GM19193 (cell line): ENCODE results near the gene REPS1.

Experiments used
- POLR2A ChIP-seq: IDR thresholded peaks from 4 replicates; pipeline ENCODE4 v1.6.1; 2011; ENCODE audit not compliant: insufficient read depth, insufficient read length; ENCODE audit errors: extremely low read depth

REPS1 gene

DNA sequence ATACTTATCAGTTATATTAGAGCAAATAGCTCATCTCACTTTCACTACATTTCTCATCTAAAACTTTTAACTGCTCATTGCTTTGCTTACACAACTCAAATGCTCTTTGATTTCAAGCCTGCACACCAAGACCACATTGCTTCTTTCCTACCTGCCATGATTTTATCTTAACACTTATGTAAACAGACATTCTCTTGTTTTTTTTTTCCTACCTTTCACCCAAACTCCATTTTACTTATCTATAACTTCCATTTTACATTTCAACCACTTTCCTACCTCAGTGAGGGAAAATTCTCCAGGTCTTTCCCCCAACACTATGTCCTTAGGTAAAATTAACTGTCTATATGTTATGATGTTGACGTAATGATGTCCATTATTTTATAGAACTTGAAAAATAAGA lies 24.0 kb downstream of the REPS1 start:
- TF ChIP-seq POLR2A, result no peak

DNA sequence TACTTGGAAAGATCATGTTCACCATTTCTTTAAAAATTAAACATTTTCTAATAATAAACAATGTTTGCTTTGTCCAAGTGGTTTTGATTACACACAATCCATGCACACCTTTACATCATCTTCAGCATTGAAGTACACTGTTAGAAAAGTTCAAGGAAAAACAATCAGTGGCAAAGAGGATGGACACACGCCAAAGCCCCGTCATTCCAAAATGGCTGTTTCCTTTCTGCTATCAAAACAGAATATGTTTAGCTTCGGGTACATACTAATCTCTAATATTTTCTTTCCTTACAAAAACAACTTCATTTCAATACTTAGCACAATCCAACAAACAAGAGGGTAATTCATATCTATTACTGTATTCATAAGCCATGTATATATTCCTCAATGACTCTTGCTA lies 24.5 kb downstream of the REPS1 start:
- TF ChIP-seq POLR2A, result no peak

DNA sequence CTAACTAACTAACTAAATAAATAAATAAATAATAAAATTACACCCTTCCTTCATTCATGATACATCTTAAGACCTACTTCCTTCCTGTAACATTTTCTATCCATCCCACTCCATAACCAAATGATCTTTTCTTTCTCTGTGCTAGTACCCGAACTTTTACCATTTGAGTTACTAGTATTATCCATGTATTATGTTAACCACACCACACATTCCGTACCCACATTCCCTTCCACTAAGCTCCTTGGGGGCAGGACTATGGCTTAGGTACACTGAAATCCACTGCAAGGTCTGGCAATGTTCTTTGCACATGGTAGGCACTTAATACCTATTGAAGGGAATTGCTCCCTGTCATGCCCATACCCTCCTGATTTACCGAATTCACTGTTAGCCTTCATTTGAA lies 24.9 kb downstream of the REPS1 start:
- TF ChIP-seq POLR2A, result no peak

DNA sequence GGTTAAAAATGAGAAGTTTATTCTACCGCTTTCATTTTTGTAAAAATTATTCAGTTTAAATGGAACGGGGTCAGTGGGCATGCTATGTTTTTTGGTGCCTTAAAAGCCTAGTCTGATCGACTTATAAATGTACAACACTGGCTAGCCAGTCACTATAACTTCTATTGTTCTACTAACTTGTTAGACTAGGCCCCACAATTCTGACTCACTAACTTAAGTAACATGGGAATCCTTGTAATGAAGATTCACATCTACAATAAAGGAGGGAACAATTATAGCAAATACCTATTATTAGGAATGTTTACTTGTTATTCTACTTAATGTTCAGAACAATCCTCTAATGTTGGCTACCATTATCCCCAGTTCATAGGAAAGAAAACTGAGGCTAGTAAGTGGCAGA lies 28.5 kb downstream of the REPS1 start:
- no peak for TF ChIP-seq POLR2A

DNA sequence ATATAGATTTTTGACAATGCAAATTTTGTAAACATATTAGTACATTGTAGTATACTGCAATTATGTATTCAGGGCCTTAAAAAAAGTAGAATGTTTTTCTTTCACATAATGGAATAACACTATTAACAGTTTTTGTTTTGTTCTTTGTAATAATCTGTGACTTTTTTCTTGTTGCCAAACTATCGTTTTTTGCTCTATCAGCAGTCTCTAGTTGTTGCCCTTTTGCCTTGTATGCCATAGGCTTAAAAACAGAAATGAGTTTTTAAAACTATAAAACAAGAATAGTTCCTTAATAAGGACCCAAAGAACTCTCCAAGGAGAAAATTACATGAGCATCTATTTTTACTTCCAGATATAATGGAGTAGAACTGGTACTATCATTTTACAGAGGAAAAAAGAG lies 29.5 kb downstream of the REPS1 start:
- TF ChIP-seq POLR2A, result no peak

DNA sequence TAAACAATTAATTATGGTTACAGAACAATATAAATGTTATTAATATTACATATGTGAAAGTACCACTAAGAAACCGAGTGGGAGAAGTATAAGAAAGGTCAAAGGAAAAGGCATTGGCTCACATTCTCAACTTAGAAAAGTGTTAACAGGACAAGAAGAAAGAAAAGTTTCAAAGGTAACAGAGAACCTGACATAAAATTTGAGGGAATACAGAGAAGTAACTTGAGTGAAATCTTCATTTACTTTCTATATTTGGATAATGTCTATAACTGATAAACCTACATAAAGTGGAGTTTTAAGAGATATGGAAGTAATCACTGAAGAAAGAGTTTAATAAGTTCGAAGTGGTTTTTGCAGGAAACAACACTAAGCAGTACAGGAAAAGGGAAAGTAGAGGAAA lies 30.1 kb downstream of the REPS1 start:
- TF ChIP-seq POLR2A, result no peak

DNA sequence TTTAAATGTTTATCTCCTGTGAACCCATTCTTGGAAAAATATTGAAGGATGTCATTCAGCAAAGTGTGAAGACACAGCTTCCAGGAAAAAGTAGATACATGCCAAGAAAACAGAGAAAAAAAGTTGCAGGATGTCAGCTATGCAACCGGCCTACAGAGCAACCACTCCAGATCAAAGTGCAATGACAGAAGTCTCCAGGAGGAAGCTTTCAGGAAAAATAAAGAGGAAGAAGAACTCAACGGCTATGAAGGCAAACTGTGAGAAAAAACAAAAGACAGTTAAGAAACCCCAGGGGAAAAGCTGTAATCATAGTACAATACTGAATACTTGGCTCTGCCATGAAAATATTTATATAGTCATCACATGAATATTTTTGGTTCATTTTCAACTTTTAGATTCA lies 30.6 kb downstream of the REPS1 start:
- TF ChIP-seq POLR2A, result no peak

DNA sequence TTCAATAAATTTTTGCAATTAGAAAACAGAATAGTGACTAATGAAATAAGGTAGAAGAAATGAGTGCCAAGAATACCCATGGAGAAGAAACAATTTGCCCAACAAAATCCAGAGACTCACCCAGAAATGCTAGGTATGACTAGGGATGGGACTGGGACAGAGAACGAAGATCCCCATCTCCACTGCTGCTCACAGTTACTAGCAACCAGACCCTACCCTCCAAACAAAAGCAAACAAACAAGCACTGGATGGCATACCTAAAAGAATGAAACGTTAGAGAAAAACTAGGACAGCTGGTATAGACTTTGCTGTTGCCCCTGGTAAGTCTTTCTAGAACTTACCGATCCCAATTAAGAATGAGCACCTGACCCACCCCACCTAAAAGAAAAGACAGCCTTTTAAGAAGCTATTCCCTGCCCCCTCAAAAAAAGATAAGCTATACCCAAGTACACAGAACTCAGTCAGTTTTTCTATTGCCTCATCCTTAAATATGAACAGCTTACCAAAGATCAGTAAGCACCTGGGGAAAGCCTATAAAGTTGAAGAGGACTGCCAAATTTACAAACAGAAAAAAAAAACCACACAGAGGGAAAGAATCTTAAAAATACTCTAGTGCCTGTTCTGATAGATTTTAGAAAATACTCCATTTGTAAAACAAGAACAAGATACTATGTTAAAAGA lies 31.7 kb downstream of the REPS1 start:
- no peak for TF ChIP-seq POLR2A

DNA sequence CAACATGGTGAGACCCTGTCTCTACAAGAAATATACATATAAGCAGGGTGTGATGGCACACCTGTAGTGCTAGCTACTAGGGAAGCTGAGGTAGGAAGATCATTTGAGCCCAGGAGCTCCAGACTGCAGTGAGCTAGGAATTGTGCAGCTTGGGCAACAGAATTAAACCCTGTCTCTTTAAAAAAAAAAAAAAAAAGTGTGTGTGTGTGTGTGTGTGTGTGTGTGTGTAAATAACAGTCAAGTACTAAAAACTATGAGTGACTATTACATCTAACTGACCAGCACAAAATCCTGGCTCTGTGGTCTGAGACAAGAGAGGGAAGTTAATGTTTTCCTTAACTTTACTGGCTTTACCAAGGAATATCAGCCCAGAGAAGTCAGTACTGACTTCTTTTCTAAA lies 32.8 kb downstream of the REPS1 start:
- TF ChIP-seq POLR2A, result no peak

DNA sequence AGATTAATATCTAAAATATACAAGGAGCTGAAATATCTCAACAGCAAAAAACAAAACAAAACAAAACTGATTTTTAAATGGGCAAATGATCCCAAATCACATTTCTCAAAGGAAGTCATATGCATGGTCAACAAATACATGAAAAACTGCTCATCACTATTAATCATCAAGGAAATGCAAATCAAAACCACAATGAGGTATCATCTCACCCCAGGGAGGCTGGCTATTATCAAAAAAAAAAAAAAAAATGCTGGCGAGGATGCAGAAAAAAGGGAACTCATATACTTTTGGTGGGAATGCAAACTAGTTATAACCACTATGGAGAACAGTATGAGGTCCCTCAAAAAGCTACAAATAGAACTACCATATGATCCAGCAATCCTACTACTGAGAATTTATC lies 34.6 kb downstream of the REPS1 start:
- TF ChIP-seq POLR2A, result no peak

DNA sequence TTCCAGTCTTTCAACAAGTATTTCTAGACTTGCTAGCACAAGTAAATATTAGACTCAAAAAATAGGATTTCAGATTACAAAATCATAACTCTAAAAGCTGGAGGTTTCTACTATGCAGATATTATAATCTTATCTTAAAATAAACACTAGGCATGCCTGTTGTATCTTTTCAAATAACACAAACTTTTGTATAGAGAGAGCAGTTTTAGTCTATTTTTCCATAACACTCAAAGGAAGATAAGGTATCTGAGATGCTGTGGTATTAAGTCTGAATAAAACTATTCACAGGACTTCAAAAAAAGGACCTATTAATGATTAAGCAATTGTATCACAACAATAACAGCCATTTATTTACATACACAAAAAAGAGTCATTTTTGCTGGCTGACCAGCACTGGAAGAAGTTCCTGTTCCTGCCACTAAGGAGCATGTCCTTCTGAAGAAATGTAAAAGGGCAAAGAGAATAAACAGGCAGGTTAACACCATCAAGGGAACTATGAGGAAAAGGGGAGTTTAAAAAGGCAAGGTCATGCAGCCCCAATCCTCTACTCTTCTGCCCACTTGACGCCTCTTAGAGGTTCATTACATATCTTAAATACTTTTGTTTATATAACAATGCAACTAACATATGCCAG lies 39.4 kb downstream of the REPS1 start:
- TF ChIP-seq POLR2A, result no peak

DNA sequence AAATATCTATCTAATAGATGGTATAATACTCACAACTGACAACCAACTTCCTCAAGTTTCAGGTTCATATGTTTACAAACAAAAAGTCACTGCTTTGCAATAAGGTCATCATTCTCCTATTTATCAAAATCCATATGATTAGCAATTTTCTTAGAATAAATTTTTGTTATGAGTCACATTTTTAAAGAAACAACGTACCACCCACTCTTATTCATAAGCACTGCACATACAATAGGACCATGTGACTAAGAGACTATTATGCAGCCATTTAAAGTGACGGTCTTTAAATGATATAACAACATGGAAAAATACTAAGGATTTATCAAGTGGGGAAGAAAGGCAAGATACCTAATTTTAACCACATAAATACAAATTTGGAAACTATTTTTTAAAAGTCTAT lies 40.0 kb downstream of the REPS1 start:
- TF ChIP-seq POLR2A, result no peak

GRCh38 chr6:138945354-138945753 lies 42.7 kb downstream of the REPS1 start:
- no peak for TF ChIP-seq POLR2A

- TF ChIP-seq POLR2A, result no peak
These were observed 43.6 kb downstream of the REPS1 start for GRCh38 chr6:138944412-138944811.

DNA sequence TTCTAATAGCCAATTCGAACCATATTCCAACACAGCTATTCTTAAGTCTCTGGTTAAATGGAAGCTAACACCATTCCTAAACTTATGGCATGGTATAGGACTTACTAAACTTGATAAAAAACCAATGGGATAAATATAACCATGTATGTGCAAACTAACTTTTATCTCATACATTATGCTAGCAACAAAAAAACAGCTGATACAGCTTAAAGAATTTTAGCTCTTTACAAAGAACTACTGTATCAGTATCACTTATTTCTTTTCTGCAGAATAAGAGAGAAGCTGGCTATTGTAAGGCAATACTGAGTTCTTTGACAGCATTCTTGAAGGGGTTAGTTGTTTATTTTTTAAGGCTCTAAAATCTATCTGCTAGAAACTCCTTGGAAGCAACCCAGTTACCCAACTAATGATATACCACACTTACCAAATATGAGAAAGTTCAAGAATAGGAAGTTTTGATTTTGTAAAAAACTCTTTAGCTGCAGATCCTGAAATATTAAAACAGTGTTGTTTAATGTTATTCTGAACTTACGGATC lies 44.9 kb downstream of the REPS1 start:
- TF ChIP-seq POLR2A, result no peak

DNA sequence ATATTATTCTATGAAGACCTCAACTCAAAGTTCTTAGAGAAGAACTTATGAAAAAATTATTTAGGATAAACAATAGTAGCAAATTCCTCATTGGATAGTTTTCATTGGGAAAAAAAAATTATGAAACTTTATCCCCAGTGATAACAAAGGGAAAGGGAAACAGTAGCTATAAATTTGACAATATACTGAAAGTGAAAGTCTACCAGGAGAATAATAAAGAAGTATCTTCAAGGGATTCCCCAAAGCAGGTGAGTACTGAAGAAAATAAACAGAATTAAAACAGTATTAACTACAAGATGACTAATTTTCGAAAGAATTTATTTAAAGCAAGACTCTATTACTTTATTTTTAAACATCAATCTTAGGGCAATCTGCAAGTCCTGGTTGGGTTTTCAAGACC lies 56.4 kb downstream of the REPS1 start:
- TF ChIP-seq POLR2A, result no peak

- TF ChIP-seq POLR2A, result no peak
These were observed 61.5 kb downstream of the REPS1 start for GRCh38 chr6:138926579-138926978.

- TF ChIP-seq POLR2A, result no peak
These were observed 62.2 kb downstream of the REPS1 start for GRCh38 chr6:138925806-138926205.

DNA sequence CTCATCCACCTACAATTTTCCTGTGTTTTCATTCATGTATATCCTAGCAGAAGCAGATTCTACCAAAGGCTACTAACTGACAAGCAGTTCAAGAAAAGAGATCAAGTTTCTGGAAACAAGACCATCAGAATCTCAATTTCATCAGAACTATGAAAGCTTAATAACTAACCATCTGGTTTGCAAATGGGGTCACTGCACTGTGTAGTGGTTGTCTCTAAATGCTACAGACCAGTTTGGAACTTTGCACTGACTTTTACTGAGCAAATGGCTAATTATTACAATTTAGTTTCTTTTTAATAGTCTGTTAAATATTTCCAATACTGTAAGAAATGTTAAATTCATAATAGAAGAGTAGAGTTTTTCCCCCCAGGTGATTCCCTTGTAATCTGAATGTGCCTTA lies 64.5 kb downstream of the REPS1 start:
- TF ChIP-seq POLR2A, result no peak
